Panc1 (cell line): ENCODE results near the gene ITM2C. TPM values are rescaled to one million over a fixed set of nuclear protein-coding genes. Genes with fewer than 3 reads are reported as not detected.

Source experiments
- ATAC-seq: fragments of 200-7000 bp; cut with Tn5 transposase; 2 replicates; pipeline ENCODE4 v1.9.1; 2020; ENCODE audit warnings: mild to moderate bottlenecking, moderate library complexity
- BruUV-seq: library from RNA; stranded (reverse); fragments of 400-500 nt; replicated peaks from 2 replicates; lab custom pipeline; 2021; lab: Mats Ljungman, UMichigan
- CTCF ChIA-PET: fragments of 300-600 bp; sonication (Branson Sonifier 250); formaldehyde crosslinking; loops from one replicate; lab custom pipeline; 2022; ENCODE audit warnings: antibody characterized with exemption; lab: Charles Lee
- POLR2A ChIA-PET: fragments of 300-600 bp; sonication (Branson Sonifier 250); formaldehyde crosslinking; loops from one replicate; lab custom pipeline; 2022; ENCODE audit warnings: antibody characterized with exemption; lab: Charles Lee
- DNase-seq: peaks from one replicate; pipeline ENCODE4 v3.0.0-alpha.2; 2010; ENCODE audit warnings: low read depth, low spot score
- H3K27ac ChIP-seq: 2 replicates; pipeline ENCODE4 v1.5.1; 2011; ENCODE audit warnings: mild to moderate bottlenecking, low read length, inconsistent platforms
- H3K27me3 ChIP-seq: fragments of 200-500 bp; sonication (Bioruptor generic); 2 replicates; pipeline ENCODE4 v1.6.0; 2014; ENCODE audit warnings: low read length, inconsistent platforms; ENCODE audit not compliant: control insufficient read depth, insufficient read depth
- H3K36me3 ChIP-seq: fragments of 200-500 bp; sonication (Bioruptor generic); 2 replicates; pipeline ENCODE4 v1.5.1; 2014; ENCODE audit warnings: inconsistent platforms, mild to moderate bottlenecking, low read length, moderate library complexity; ENCODE audit not compliant: control insufficient read depth, insufficient read depth
- H3K4me1 ChIP-seq: 2 replicates; pipeline ENCODE4 v1.5.1; 2011; ENCODE audit warnings: inconsistent platforms, mild to moderate bottlenecking, low read length, moderate library complexity; ENCODE audit not compliant: control insufficient read depth, insufficient read depth
- H3K4me3 ChIP-seq, 2 experiments: 2 replicates each; pipeline ENCODE4 v1.5.1; 2011 to 2012; ENCODE audit warnings: low read depth in 2 of 2, low read length in 2 of 2, mild to moderate bottlenecking in 2 of 2, inconsistent platforms in 1 of 2, moderate library complexity in 1 of 2
- H3K9me3 ChIP-seq: fragments of 200-500 bp; sonication (Bioruptor generic); 2 replicates; pipeline ENCODE4 v1.5.1; 2014; ENCODE audit warnings: low read depth, mild to moderate bottlenecking, inconsistent platforms, low read length, moderate library complexity; ENCODE audit not compliant: control insufficient read depth, insufficient read depth
- POLR2AphosphoS5 ChIP-seq: IDR thresholded peaks from 2 replicates; pipeline ENCODE4 v1.6.1; 2012; ENCODE audit warnings: mild to moderate bottlenecking, low read depth, low read length, moderate library complexity
- SIN3A ChIP-seq: IDR thresholded peaks from 2 replicates; pipeline ENCODE4 v1.6.1; 2012; ENCODE audit warnings: low read depth, mild to moderate bottlenecking, low read length, moderate library complexity, borderline replicate concordance; ENCODE audit not compliant: insufficient read depth
- TCF7L2 ChIP-seq: IDR thresholded peaks from 2 replicates; pipeline ENCODE4 v1.6.1; 2011; ENCODE audit warnings: mild to moderate bottlenecking, low read depth, low read length, inconsistent platforms
- in situ Hi-C: cut with HindIII; loops from 2 replicates; pipeline ENCODE4 v1.10.0; 2016; ENCODE audit warnings: low sequenced_read_pairs, low pct_unique_long_range_greater_than_20kb
- intact Hi-C: fragments of 100-400 bp; cut with micrococcal nuclease; formaldehyde crosslinking; loops from one replicate; pipeline ENCODE4 v1.10.0; 2022; ENCODE audit not compliant: unreplicated experiment
- total RNA-seq: library from RNA; stranded (reverse); gene quantifications from one replicate; pipeline ENCODE4 v1.2.1, GENCODE V29; 2021; ENCODE audit not compliant: unreplicated experiment
- TF ChIP-seq, protein P1 (sequence below): fragments of 450-650 bp; IDR thresholded peaks from 2 replicates; pipeline ENCODE4 v1.5.1; 2017; ENCODE audit warnings: mild to moderate bottlenecking
- TF ChIP-seq, protein P2 (sequence below), 2 experiments: IDR thresholded peaks; 2 replicates each; pipeline ENCODE4 v1.6.1; 2011 to 2012; ENCODE audit warnings: low read depth in 2 of 2, control low read depth in 1 of 2, low read length in 1 of 2, mild to moderate bottlenecking in 1 of 2, moderate library complexity in 1 of 2; ENCODE audit not compliant: insufficient read depth in 1 of 2

The ITM2C gene
- total RNA-seq, 1 experiment from 2014 or later, result 114 TPM

DNA sequence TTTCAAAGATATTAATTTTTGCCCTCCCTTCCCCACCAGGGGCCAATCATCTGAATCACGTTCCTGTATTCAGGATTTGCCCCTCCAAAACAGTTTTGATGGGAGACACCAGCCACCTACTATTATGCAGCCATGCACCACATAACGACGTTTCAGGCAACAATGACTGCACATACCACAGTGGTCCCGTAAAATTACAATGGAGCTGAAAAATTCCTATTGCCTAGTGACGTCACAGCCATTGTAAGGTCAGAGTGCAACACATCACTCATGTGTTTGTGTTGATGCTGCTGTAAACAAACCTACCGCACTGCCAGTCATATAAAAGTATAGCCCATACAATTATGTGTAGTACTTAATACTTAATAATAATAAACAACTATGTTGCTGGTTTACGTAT is 22.6 kb downstream of the ITM2C start:
- no TSS peak for BruUV-seq
- DNase-seq (no peak), ATAC-seq (no peak)
- H3K4me3 ChIP-seq, result no peak overlapping the region
- H3K27me3 ChIP-seq, result no peaks in the 10 kb centered on the region
- no peaks in the 10 kb centered on the region for H3K9me3 ChIP-seq
- H3K36me3 ChIP-seq, result no peaks in the 10 kb centered on the region
- in situ Hi-C loops, result no loop called here
- CTCF ChIA-PET, result no interaction called here
- POLR2A ChIA-PET, result no interaction called here
- H3K4me1 ChIP-seq, result no peaks in the 10 kb centered on the region; the same call in 1 of the 2 replicates
- TF ChIP-seq TCF7L2, result no peak
- TF ChIP-seq POLR2AphosphoS5, result no peak
- TF ChIP-seq, protein P1, sequence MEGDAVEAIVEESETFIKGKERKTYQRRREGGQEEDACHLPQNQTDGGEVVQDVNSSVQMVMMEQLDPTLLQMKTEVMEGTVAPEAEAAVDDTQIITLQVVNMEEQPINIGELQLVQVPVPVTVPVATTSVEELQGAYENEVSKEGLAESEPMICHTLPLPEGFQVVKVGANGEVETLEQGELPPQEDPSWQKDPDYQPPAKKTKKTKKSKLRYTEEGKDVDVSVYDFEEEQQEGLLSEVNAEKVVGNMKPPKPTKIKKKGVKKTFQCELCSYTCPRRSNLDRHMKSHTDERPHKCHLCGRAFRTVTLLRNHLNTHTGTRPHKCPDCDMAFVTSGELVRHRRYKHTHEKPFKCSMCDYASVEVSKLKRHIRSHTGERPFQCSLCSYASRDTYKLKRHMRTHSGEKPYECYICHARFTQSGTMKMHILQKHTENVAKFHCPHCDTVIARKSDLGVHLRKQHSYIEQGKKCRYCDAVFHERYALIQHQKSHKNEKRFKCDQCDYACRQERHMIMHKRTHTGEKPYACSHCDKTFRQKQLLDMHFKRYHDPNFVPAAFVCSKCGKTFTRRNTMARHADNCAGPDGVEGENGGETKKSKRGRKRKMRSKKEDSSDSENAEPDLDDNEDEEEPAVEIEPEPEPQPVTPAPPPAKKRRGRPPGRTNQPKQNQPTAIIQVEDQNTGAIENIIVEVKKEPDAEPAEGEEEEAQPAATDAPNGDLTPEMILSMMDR, result no peak
- no peak for TF ChIP-seq SIN3A
- TF ChIP-seq, protein P2, sequence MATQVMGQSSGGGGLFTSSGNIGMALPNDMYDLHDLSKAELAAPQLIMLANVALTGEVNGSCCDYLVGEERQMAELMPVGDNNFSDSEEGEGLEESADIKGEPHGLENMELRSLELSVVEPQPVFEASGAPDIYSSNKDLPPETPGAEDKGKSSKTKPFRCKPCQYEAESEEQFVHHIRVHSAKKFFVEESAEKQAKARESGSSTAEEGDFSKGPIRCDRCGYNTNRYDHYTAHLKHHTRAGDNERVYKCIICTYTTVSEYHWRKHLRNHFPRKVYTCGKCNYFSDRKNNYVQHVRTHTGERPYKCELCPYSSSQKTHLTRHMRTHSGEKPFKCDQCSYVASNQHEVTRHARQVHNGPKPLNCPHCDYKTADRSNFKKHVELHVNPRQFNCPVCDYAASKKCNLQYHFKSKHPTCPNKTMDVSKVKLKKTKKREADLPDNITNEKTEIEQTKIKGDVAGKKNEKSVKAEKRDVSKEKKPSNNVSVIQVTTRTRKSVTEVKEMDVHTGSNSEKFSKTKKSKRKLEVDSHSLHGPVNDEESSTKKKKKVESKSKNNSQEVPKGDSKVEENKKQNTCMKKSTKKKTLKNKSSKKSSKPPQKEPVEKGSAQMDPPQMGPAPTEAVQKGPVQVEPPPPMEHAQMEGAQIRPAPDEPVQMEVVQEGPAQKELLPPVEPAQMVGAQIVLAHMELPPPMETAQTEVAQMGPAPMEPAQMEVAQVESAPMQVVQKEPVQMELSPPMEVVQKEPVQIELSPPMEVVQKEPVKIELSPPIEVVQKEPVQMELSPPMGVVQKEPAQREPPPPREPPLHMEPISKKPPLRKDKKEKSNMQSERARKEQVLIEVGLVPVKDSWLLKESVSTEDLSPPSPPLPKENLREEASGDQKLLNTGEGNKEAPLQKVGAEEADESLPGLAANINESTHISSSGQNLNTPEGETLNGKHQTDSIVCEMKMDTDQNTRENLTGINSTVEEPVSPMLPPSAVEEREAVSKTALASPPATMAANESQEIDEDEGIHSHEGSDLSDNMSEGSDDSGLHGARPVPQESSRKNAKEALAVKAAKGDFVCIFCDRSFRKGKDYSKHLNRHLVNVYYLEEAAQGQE (IDR thresholded peaks at IDR 0.05; ENCODE audit: insufficient read depth in 1 of 2, low read depth in 2 of 2, low read length in 1 of 2), result no peak
- no peak overlapping the region for H3K27ac ChIP-seq
- intact Hi-C loops, result no loop called here

DNA sequence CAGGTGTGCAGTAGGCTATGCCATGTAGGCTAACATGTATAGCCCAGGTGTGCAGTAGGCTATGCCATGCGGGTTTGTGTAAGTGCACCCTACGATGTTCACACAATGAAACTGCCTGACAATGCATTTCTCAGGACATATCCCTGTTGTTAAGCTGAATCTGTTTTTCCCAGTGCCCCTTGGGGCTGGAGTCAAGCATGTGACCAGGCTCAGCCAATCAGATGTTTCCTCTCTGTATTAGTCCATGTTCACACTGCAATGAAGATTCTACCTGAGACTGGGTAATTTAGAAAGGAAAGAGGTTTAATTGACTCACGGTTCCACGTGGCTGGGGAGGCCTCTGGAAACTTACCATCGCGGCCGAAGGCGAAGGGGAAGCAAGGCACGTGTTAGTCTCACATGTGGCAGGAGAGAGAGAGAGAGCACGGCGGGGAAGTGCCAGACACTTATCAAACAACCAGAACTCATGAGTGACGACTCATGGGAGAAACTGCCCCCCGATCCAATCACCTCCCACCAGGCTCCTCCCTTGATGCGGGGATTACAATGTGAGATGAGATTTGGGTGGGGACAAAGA is 24.2 kb downstream of the ITM2C start:
- no peaks in the 10 kb centered on the region; the same call in 1 of the 2 replicates for H3K4me1 ChIP-seq
- H3K27ac ChIP-seq, result no peak overlapping the region
- POLR2A ChIA-PET, result no interaction called here
- no peaks in the 10 kb centered on the region for H3K9me3 ChIP-seq
- no peaks in the 10 kb centered on the region for H3K27me3 ChIP-seq
- H3K4me3 ChIP-seq, result no peak overlapping the region
- intact Hi-C loops, result no loop called here
- H3K36me3 ChIP-seq, result no peaks in the 10 kb centered on the region
- CTCF ChIA-PET, result no interaction called here
- DNase-seq (no peak), ATAC-seq (no peak)
- in situ Hi-C loops, result no loop called here
- BruUV-seq, result no TSS peak
- TF ChIP-seq SIN3A (no peak), POLR2AphosphoS5 (no peak), TCF7L2 (no peak)
- TF ChIP-seq, protein P1, result no peak
- TF ChIP-seq, protein P2 (IDR thresholded peaks at IDR 0.05; ENCODE audit: insufficient read depth in 1 of 2, low read depth in 2 of 2, low read length in 1 of 2), result no peak
